GM18951 (cell line): ENCODE measurements around the gene C11orf86.

Experiments used
- POLR2A ChIP-seq: IDR thresholded peaks from 4 replicates; pipeline ENCODE4 v1.6.1; 2011; ENCODE audit warnings: mild to moderate bottlenecking; ENCODE audit not compliant: insufficient read length, insufficient read depth; ENCODE audit errors: extremely low read depth
- in situ Hi-C: fragments of 300-500 bp; cut with MboI; formaldehyde crosslinking; loops from one replicate; pipeline ENCODE4 v1.12.0; 2022; ENCODE audit warnings: low sequenced_read_pairs, mixed read lengths, inconsistent platforms; ENCODE audit not compliant: unreplicated experiment

Gene C11orf86

GRCh38 chr11:66971488-66971887 is 3.6 kb upstream of the C11orf86 start:
- in situ Hi-C loops: no loop called here
- no peak for TF ChIP-seq POLR2A

GRCh38 chr11:66973956-66974580 is 1.0 kb upstream of the C11orf86 start:
- no peak for TF ChIP-seq POLR2A
- in situ Hi-C loops: no loop called here

- in situ Hi-C loops: no loop called here
- no peak for TF ChIP-seq POLR2A
Measured at GRCh38 chr11:66975405-66976027, 412 bp downstream of the C11orf86 start.

GRCh38 chr11:66976028-66976467 is 944 bp downstream of the C11orf86 start:
- no peak for TF ChIP-seq POLR2A
- in situ Hi-C loops: no loop called here

GRCh38 chr11:66976925-66977324 is 1.8 kb downstream of the C11orf86 start:
- TF ChIP-seq POLR2A: no peak
- in situ Hi-C loops: no loop called here

GRCh38 chr11:66978229-66978628 is 3.1 kb downstream of the C11orf86 start:
- in situ Hi-C loops: no loop called here
- TF ChIP-seq POLR2A: no peak

- in situ Hi-C loops: no loop called here
- no peak for TF ChIP-seq POLR2A
Measured at GRCh38 chr11:66978717-66979116, 3.6 kb downstream of the C11orf86 start.

- TF ChIP-seq POLR2A: no peak
- in situ Hi-C loops: no loop called here
Measured at GRCh38 chr11:66979336-66979980, 4.4 kb downstream of the C11orf86 start.

- no peak for TF ChIP-seq POLR2A
Measured at GRCh38 chr11:66981976-66982578, 7.0 kb downstream of the C11orf86 start.

GRCh38 chr11:66983275-66983924 is 8.3 kb downstream of the C11orf86 start:
- no peak for TF ChIP-seq POLR2A
- in situ Hi-C loops: no loop called here

More at GRCh38 chr11:66981976-66982578, 7.0 kb downstream of the C11orf86 start:
- in situ Hi-C loops: no loop called here

- no peak for TF ChIP-seq POLR2A
- in situ Hi-C loops: no loop called here
Measured at GRCh38 chr11:66985508-66986177, 10.5 kb downstream of the C11orf86 start.

GRCh38 chr11:66986178-66986545 is 11.1 kb downstream of the C11orf86 start:
- in situ Hi-C loops: no loop called here
- TF ChIP-seq POLR2A: no peak
